ENCODE results near the gene LCN15.

Gene LCN15

DNA sequence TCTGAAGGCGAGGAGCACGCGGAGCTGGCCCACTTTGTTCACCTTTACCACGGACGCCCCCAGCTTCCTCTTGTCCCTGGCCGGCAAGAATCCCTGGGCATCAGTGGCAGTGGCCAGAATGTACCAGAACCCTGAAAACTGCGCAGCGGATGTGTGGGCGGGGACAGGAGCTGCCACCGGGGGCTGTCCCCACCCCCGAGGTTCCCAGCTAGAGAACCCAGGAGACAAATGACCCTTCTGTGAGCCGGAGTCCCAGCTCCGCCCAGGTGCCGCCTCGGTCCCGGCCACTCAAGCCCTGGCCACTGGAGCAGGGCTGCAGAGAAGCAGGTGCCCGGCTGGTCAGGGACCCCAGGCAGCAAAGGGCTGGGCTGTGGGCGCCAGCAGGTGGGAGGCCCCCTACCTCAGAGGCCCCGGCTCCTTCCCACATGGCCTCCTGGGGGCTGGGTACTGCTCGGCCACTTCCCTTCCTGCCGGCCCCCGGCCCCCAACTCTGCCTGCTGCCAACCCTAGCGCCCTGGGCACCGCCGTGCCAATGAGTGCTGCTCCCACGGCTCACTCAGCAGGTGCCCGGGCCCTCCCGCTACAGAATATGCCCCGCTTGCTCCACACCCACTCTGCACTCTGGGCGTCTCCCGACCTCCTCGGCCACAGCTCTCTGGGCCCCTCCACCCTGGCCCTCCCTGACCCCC, 22.3 kb downstream of the LCN15 start:
- DNase-seq: no peak

DNA sequence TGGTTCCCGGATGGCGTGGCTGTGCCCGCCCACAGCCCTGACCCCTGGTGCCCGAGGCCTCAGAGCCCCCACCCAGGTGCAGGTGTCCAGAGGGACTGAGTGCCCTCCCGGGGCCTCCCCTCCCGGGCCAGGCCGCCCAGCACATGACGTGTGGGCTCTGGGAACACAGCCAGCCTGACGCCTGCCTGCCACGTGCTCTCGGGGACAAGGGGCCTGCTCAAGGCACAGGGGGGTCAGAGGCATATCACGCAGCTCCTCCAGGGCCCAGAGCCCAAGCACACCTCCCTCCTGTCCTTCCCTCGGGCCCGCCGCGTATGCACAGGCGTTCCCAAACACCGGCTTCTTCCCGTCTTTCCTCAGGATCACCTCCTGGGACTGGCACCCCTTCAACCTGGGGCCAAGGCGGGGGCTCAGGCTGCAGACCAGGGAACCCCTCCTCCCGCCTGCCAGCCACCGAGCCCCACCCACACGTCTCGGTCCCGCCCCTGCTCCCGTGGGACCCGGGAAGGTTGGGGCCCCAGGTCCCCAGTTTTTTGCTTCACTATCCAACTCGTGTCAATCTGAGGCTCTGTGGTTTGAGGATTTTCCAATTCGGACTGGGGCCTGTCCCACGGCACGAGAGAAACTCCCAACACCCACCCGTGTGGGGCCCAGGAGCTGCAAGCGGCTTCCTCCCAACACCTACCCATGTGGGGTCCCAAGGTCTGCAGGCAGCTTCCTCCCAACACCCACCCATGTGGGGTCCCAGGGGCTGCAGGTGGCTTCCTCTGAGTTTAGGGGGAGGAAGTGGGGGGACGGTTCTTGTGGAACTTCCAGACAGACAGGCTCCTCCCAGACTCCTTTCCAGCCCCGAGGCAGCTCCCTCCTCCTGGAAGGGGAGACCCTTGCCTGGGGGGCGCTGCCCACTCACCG, 23.1 kb downstream of the LCN15 start:
- peak in 15 of 56 donors; percentile 5 to 55 (median 24) for DNase-seq

DNA sequence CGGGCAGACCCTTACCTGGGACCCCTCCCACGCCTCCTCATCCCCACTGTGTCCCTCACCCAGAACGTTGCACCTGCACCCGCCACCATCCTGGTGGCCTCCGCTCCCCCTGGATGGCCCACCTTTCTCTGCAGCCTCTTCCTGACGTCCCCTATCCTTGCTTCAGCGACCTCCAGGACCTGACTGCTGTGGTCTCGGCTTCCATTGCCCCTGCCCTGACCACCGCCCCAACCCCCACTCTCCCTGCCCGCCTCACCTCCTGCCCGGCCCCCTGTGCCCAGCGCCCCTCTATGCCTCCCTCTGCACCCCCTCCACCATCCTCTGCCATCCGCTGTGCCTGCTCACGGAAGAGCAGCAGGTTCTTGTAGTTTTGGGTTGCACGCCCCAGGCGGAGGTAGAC, 23.8 kb downstream of the LCN15 start:
- no peak for DNase-seq

DNA sequence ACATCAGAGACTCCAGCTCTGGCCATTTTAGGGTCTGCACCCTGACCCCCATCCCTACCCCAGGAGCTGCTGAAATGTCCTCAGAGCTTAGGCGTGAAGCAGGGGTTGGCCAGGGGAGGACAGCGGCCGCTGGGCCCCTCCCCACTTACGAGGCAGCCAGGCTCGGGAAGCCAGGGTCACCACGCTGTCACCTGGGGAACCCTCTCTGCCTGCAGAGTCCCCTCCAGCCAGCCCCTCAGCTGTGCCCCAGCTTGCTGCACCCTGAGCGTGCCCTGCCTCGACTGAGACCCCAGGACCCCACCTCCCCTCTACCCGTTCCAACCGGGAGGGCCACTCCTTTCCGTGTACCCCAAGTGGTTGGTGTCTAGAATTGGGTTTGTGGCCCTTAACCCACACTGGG, 24.2 kb downstream of the LCN15 start:
- DNase-seq: no peak

DNA sequence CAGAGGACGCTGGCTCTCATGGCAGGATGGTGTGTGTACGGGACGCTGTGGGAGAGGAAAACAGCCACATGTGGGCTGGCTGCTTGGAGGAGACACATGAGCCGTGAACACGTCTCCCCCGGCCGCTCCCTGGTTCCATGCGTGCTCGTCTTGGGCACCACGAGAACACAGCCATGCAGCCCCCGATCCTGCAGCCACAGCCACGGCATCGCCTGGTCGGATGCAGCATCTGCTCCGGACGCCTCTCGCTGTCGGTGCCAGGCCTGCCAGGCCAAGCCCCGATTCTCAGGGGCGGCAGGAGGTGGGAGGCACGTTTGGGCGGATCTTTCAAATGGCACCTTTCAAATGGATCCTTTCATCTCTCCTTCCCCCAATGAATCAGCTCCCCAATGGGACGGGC, 24.8 kb downstream of the LCN15 start:
- DNase-seq: no peak

DNA sequence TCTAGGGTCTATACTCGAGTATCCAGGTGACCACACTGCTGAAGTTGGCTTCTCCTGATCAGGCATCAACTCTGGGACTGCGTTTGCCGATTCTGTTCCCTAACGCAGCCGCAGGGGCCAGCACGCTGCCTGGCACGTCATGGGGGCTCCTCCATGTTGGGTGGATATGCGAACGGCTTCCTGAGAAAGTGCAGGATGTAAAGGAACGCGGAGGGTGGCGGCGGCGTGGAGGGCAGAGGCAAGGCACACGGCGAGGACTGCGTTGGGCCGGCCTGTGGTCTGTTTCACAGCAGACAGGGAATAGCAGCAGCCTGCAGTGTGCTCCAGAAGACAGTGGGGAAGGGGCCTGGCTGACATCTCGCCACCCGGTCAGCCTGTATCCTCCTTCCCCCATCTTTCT, 25.4 kb downstream of the LCN15 start:
- DNase-seq: no peak

DNA sequence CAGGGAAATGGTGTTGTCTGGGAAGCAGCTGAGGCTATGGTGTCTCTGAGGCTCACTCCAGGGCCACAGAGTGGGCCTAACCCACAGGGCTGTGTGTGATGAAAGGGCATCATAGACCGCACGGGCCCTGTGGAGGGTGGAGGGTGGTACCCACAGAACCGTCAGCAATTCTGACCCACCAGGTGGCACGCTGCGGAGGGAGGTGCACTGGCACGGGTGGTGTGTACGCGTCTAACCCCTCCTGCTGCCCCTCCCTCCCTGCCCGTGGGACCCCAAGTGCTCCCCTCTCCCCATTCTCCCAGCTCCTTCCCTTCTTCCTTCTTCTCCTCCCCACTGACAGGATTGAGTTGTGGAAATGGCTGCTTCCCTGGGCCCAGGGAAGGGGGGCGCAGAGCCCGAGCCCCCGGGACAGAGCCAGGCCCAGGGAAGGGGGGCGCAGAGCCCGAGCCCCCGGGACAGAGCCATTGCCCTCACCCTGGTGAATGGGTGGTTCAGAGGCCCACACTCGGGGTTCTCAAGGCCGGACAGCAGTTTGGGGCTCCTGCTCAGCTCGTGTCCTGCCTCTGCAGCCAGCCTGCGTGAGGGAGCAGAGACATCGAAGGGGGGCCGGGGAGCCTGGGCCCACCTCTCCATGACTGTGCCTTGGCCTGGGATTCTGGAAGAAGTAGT, 28.4 kb downstream of the LCN15 start:
- DNase-seq: no peak

DNA sequence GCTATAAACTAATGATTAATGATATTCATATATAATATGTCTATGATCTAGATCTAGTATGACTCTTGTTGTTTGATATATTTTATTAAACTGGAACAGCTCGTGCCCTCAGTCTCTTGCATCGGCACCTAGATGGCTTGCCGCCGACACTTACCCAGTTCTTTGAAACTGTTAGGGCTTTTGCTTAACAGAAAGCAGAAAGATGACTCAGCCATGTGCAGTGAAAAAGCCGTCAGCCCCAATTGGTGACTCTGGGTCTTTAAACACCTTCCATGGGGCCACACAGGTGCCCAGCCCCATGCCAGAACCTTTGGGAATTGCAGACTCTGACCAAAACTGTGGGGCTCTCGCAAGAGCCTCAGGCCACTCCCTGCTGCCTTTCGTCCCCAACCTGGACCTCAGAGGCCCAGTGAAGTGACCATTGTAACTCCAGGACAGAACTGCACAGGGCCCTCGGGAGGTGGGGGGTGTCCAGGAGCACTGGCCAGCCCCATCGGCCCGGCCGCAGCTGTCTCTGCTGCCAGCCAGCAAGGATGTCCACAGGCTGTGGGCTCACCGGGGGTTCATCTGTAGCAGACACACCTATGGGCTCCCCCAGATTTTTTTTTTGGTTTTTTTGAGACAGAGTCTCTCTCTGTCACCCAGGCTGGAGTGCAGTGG, 29.4 kb downstream of the LCN15 start:
- DNase-seq: peak in 1 of 56 donors; percentile 24

DNA sequence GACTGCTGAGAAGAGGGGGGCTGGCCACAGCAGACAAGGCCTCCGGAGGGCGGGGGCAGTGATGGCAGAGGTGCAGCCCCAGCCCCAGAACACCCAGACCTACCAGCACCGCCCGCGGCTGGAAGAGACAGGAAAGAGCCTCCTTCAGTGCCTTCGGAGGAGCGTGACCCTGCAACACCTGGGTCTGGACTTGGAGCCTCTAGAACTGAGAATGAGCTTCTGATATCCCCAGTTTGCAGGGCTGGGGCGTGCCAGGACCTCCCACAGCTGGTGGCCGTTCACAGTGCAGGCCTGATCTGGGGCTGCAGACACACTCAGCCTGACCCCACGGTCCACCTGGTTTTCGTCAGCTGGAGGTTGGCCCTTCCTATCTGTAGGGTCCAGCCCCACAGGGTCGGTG, 30.7 kb downstream of the LCN15 start:
- DNase-seq: no peak

DNA sequence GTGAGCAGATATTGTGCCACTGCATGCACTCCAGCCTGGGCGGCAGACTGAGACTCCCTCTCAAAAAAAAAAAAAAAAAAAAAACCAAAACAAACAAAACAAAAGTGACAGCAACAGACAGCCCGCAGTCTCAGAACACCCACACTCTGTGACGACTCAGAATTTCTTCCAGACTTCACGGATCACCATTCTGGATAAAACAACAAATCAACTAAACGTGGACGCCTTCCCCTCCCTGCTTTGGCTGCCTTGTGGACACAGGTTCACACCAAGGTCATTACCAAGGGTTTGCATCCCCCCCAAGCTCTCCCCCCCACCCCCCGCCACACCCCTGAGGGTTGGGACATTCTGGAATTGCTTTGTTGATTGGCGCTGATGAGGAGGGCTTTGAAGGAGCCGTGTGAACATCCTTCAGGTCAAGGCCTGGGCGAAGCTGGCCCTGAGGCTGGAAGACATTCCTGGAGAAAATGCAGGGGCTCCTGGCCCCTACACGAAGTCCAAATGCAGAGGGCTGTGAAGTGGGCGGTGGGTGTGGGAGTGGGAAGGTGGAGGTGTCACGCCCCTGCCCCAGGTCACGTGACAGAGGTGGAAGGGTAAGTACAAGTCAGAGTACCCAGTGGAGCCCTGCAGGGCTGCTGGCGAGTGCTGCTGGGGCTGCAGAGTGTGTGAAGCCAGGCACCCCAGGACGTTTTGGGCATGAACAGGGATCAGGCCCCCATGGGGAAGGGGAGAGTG, 31.7 kb downstream of the LCN15 start:
- no peak for DNase-seq

DNA sequence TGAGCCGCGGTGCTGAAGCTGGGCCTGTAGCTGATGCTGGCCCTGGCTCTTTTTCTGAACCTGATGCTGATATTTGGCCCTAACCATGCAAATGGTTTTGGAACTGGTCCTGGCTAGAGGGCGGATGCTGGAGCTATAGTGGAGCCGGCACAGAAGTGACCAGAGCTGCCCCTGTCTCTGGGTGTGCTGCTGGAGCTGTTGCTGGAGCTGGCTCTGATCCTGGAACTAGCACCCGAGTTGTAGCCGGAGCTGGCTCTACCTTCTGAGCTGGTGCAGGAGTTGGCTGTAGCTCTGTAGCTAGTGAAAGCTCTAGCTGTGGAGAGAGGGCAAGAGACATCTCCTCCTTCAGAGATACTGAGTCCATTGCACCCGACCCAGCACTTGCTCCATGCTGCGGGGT, 34.4 kb downstream of the LCN15 start:
- DNase-seq: no peak

DNA sequence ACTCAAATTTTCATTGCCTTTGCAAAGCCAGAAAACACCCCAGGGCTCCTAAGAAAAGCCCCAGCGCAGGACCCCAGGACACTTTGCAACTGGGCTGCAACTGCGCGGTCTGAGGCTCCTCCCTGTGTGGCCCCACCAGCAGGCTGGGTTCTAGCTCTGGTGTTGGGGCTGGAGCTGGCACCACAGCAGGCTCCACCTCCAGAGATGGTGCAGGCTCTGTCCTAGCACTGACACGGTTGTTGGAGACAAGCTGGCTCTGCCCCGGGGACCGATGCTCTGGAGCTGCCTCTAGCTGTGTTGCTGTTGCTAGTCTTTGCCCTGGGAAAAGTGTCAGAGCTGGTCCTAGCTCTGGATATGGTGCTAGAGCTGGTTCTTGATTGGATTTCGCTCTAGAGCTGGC, 35.2 kb downstream of the LCN15 start:
- DNase-seq: no peak

DNA sequence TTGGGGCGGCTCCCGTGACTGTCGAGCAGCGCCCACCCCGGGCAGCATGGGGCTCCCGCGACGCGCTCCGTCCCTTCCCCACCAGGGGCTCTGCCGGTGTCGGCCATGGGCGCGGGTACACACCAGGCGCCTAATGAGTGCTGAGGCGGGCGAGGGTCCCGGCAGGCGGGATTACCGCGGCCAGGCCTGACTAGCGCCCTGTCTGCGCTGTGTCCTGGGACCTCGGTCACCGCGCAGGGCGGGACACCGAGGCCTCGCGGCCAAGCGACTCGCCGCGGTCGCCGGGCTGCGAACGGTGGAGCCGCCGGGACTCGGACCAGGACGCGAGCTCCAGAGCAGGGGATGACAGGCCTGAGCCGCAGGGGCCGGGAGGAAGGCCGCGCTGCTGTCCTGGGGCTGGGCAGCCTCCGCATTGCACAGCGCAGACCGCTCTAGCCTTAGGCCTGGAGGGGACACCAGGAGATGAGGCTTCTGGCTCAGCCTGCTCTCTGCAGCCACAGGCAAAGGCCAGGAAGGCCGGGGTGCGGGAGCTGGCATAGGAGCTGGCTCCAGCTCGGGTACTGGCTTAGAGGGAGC, 35.7 kb downstream of the LCN15 start:
- peak in 2 of 56 donors; percentile 25 to 39 for DNase-seq

DNA sequence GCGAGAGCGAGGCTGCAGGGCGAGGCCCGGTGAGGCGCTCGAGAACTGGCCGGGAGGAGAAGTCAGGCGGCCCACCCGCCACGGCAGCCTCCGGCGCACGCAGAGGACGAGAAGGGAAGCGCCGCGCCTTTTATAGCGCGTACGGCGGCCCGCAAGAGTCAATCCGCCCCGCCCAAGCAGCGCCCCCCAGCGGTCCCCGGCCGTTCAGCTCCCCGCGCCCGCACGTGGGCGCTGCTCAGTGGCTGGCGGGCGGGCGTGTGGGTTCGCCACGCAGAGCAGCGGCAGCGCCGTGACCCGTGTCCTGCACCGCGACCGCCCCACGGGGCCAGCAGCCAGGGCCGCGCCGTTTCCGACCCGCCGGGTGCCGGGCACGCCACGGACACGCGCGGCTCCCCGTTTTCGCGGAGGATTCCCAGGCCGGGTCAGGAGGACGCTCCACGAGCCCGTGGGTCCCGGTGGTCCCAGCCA, 36.2 kb downstream of the LCN15 start:
- peak in 55 of 56 donors; percentile 21 to 91 (median 77) for DNase-seq

DNA sequence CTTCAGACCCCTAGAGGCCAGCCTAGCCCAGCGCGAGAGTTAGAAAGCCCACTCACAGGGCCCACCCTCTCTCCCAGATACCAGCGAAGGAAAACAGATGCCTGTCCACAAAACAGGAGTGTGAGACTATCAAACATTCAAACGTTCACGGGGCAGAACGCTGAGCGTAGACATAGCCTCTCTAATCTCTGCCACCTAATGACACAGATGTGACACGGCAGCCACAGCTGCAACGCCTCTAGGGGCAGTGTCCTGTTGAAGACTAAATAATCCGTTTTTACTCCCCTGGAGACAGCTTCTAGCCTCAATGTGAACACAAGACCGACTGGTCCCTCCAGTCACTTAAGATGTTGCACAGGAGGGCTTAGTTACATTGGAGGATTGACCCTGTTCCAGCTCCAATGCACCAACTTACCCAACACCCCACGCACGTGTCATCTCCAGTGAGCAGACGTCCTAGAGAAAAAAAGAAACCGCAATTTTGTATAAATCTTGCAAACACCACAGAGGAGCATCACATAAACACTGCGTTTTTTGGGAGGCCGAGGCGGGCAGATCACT, 37.6 kb downstream of the LCN15 start:
- no peak for DNase-seq

DNA sequence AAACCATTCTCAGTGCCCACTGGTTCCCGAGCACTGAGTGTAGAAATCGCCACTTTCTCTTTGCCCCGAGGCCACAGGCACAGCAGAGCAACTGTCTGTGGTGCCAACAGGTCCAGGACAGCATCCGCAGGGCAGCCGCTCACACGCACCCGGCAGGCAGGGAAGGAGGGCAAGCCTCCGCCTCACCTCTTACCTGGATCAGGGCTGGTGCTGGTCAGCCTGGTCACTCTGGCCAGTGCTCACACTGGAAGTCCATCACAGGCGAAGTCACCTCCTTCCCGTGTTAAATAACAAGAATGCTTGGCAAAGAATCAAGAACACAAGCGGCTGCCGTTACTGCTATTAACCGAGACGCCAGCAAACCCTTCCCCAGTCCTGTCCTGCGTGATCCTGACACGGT, 38.2 kb downstream of the LCN15 start:
- no peak for DNase-seq

DNA sequence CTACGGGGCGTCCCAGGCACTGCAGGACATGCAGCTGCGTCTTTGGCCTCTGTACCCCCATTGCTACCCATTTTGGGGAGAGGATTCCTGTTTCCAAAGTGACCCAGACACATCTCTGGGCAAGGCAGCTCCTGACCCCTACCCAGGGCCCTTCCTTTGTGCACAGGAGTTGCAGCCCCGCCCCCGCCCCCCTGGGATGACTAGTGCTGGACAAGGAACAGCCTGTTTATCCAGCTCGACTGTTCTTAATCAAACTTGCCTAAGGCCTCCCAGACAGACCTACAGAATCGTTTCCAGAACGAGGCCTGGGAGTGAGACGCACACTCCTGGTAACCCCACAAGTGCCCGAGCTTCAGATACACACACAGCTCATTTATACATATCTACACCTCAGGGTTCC, 38.7 kb downstream of the LCN15 start:
- no peak for DNase-seq

DNA sequence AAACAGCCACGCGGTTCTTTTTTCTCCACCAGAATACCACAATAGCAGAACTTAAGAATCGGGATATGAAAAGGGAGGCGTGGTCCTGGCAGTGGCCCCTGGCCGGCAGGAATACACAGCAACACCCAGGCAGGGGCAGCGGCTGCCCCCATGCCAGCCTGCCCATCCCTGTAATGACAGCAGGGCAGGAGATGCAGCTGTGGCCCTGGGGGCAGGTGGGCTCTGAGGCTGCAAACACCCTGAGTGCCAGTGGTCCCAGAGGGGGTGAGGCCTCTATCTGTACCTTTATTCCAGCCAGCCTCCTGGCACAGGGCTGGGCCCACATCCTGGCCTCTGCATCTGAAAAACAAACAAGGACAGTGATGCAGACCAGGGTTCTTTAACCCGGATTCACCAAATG, 39.5 kb downstream of the LCN15 start:
- no peak for DNase-seq

DNA sequence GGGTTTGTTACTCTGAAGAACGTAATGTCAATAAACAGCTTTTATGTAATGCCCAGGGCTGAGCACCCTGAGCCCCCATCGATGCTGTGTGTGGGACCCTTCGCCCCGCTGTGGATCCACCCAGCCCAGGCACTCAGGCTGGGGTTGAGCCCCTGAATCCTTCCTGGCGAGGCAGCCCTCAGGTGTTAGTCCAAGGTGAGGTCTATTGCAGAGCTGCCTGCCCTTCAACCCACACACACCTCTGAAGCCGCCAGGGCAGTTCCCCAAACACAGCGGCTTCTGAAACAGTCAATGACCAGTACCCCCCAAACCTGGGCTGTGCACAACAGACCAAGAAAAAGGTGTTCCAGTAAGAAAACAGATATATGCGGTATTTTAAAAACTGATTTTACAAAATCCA, 40.3 kb downstream of the LCN15 start:
- DNase-seq: no peak

DNA sequence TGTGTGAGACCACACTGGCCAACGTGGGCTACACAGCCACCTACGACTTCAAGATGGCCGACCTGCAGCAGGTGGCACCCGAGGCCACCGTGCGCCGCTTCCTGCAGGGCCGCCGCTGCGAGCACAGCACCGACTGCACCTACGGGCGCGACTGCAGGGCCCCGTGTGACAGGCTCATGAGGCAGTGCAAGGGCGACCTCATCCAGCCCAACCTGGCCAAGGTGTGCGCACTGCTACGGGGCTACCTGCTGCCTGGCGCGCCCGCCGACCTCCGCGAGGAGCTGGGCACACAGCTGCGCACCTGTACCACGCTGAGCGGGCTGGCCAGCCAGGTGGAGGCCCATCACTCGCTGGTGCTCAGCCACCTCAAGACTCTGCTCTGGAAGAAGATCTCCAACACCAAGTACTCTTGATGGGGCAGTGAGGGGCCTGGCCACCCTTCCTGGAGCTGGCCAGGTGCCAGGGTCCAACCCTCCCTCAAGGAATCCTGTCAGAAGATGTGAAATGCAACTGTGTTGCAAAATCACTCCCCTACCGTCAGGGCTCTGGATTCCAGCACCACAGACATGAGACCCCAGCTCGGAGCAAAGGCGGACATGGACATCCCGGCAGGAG, 40.8 kb downstream of the LCN15 start:
- no peak for DNase-seq

Measured in nucleus accumbens (tissue), 56 donors.